ENCODE data around the gene WDFY2. TPM values are rescaled to one million over a fixed set of nuclear protein-coding genes. Genes with fewer than 3 reads are reported as not detected.

The WDFY2 gene
- total and polyA plus RNA-seq, 4 donors: 3.4 to 10.5 (median 5.8) TPM

GRCh38 chr13:51697855-51698254, 113.6 kb downstream of the WDFY2 start:
- H3K36me3 ChIP-seq (ENCODE audit: control insufficient read depth in 4 of 4, insufficient read depth in 3 of 4, low read depth in 1 of 4, low read length in 3 of 4): peaks cover 0 to 2% (median 0%) of the 10 kb centered on the region in 4 donors
- H3K4me3 ChIP-seq (ENCODE audit: low read depth in 1 of 3, low read length in 3 of 3): no peak overlapping the region
- no peaks in the 10 kb centered on the region for H3K9me3 ChIP-seq (ENCODE audit: control insufficient read depth in 4 of 4, low read length in 3 of 4)
- no peak for DNase-seq (ENCODE audit: low spot score)
- no peak for TF ChIP-seq GABPA (IDR thresholded peaks at IDR 0.05 in 1 of 2, conservative IDR thresholded peaks at IDR 0.05 in 1 of 2)
- no peak for TF ChIP-seq FOXA2 (IDR thresholded peaks at IDR 0.05)
- TF ChIP-seq JUND (IDR thresholded peaks at IDR 0.05): no peak
- TF ChIP-seq RXRA (IDR thresholded peaks at IDR 0.05): no peak
- no peak for TF ChIP-seq YY1 (IDR thresholded peaks at IDR 0.05)
- TF ChIP-seq FOXA1 (IDR thresholded peaks at IDR 0.05): no peak
- TF ChIP-seq, protein P1, sequence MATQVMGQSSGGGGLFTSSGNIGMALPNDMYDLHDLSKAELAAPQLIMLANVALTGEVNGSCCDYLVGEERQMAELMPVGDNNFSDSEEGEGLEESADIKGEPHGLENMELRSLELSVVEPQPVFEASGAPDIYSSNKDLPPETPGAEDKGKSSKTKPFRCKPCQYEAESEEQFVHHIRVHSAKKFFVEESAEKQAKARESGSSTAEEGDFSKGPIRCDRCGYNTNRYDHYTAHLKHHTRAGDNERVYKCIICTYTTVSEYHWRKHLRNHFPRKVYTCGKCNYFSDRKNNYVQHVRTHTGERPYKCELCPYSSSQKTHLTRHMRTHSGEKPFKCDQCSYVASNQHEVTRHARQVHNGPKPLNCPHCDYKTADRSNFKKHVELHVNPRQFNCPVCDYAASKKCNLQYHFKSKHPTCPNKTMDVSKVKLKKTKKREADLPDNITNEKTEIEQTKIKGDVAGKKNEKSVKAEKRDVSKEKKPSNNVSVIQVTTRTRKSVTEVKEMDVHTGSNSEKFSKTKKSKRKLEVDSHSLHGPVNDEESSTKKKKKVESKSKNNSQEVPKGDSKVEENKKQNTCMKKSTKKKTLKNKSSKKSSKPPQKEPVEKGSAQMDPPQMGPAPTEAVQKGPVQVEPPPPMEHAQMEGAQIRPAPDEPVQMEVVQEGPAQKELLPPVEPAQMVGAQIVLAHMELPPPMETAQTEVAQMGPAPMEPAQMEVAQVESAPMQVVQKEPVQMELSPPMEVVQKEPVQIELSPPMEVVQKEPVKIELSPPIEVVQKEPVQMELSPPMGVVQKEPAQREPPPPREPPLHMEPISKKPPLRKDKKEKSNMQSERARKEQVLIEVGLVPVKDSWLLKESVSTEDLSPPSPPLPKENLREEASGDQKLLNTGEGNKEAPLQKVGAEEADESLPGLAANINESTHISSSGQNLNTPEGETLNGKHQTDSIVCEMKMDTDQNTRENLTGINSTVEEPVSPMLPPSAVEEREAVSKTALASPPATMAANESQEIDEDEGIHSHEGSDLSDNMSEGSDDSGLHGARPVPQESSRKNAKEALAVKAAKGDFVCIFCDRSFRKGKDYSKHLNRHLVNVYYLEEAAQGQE (IDR thresholded peaks at IDR 0.05): no peak
- TF ChIP-seq, protein P2, sequence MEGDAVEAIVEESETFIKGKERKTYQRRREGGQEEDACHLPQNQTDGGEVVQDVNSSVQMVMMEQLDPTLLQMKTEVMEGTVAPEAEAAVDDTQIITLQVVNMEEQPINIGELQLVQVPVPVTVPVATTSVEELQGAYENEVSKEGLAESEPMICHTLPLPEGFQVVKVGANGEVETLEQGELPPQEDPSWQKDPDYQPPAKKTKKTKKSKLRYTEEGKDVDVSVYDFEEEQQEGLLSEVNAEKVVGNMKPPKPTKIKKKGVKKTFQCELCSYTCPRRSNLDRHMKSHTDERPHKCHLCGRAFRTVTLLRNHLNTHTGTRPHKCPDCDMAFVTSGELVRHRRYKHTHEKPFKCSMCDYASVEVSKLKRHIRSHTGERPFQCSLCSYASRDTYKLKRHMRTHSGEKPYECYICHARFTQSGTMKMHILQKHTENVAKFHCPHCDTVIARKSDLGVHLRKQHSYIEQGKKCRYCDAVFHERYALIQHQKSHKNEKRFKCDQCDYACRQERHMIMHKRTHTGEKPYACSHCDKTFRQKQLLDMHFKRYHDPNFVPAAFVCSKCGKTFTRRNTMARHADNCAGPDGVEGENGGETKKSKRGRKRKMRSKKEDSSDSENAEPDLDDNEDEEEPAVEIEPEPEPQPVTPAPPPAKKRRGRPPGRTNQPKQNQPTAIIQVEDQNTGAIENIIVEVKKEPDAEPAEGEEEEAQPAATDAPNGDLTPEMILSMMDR (IDR thresholded peaks at IDR 0.05; ENCODE audit: low read depth, low read length, missing input control): no peak
- no peak for TF ChIP-seq HNF4G (IDR thresholded peaks at IDR 0.05)
- TF ChIP-seq EGR1 (IDR thresholded peaks at IDR 0.05; ENCODE audit: low read depth in 2 of 2): no peak
- no peak for TF ChIP-seq RAD21 (IDR thresholded peaks at IDR 0.05)
- no peak for TF ChIP-seq NR2F2 (IDR thresholded peaks at IDR 0.05)
- no peak for TF ChIP-seq SP1 (IDR thresholded peaks at IDR 0.05)
- TF ChIP-seq MAX (IDR thresholded peaks at IDR 0.05): no peak
- no peak overlapping the region for H3K27ac ChIP-seq (ENCODE audit: low read depth in 1 of 2, low read length in 2 of 2)
- H3K9ac ChIP-seq (ENCODE audit: low read depth in 1 of 2, low read length in 2 of 2): no peak overlapping the region
- no peaks in the 10 kb centered on the region for H3K27me3 ChIP-seq (ENCODE audit: control insufficient read depth in 4 of 4, insufficient read depth in 4 of 4, low read length in 3 of 4)
- 65% methylated on average over 2 of the region's 2 CpGs for WGBS
- H3K4me1 ChIP-seq (ENCODE audit: control insufficient read depth in 4 of 4, insufficient read depth in 4 of 4, low read length in 3 of 4): peaks cover 0 to 3% (median 0%) of the 10 kb centered on the region in 4 donors

- peaks cover 0 to 3% (median 0%) of the 10 kb centered on the region in 4 donors for H3K36me3 ChIP-seq (ENCODE audit: control insufficient read depth in 4 of 4, insufficient read depth in 3 of 4, low read depth in 1 of 4, low read length in 3 of 4)
- no peak overlapping the region for H3K4me3 ChIP-seq (ENCODE audit: low read depth in 1 of 3, low read length in 3 of 3)
- no peaks in the 10 kb centered on the region for H3K9me3 ChIP-seq (ENCODE audit: control insufficient read depth in 4 of 4, low read length in 3 of 4)
- WGBS: 46% methylated on average over 3 of the region's 3 CpGs
- H3K27me3 ChIP-seq (ENCODE audit: control insufficient read depth in 4 of 4, insufficient read depth in 4 of 4, low read length in 3 of 4): no peaks in the 10 kb centered on the region
- H3K4me1 ChIP-seq (ENCODE audit: control insufficient read depth in 4 of 4, insufficient read depth in 4 of 4, low read length in 3 of 4): peaks cover 0 to 3% (median 0%) of the 10 kb centered on the region in 4 donors
- no peak for DNase-seq (ENCODE audit: low spot score)
- H3K9ac ChIP-seq (ENCODE audit: low read depth in 1 of 2, low read length in 2 of 2): no peak overlapping the region
- TF ChIP-seq SP1 (IDR thresholded peaks at IDR 0.05) (no peak), RAD21 (IDR thresholded peaks at IDR 0.05) (no peak), TAF1 (conservative IDR thresholded peaks at IDR 0.05) (no peak), FOXA2 (IDR thresholded peaks at IDR 0.05) (peak; percentile 53), FOXA1 (IDR thresholded peaks at IDR 0.05) (no peak), MAX (IDR thresholded peaks at IDR 0.05) (peak; percentile 14), ZBTB33 (IDR thresholded peaks at IDR 0.05) (no peak), HNF4A (conservative IDR thresholded peaks at IDR 0.05) (peak in 1 of 2 donors; percentile 9), JUND (IDR thresholded peaks at IDR 0.05) (no peak), GABPA (IDR thresholded peaks at IDR 0.05 in 1 of 2, conservative IDR thresholded peaks at IDR 0.05 in 1 of 2) (no peak)
- TF ChIP-seq, protein P1 (IDR thresholded peaks at IDR 0.05): no peak
- no peak overlapping the region for H3K27ac ChIP-seq (ENCODE audit: low read depth in 1 of 2, low read length in 2 of 2)
Observed at GRCh38 chr13:51698352-51698751, 114.1 kb downstream of the WDFY2 start.
